Measurements from ENCODE around the gene MCTP1. TPM values are rescaled to one million over a fixed set of nuclear protein-coding genes. Genes with fewer than 3 reads are reported as not detected.

The MCTP1 gene
- total RNA-seq, 4 donors from 2014 or later: 5.7 to 33.5 (median 17.4) TPM

DNA sequence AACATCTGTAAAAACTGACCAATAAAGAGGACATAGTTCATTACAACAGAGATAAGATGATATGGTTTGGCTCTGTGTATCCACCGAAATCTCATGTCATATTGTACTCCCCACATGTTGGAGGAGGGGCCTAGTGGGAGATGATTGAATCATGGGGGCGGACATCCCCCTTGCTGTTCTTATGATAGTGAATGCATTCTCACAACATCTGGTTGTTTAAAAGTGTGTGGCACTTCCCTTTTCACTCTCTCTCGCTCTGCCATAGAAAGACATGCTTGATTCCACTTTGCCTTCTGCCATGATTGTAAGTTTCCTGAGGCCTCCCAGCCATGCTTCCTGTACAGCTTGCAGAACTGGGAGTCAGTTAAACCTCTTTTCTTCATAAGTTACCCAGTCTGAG, 373.6 kb downstream of the MCTP1 start:
- no peak overlapping the region for H3K4me3 ChIP-seq (replicated peaks in 1 of 3)
- H3K36me3 ChIP-seq: no peaks in the 10 kb centered on the region
- no peaks in the 10 kb centered on the region for H3K27me3 ChIP-seq
- TF ChIP-seq POLR2A (IDR thresholded peaks at IDR 0.05) (no peak), CTCF (IDR thresholded peaks at IDR 0.05) (no peak)
- no peaks in the 10 kb centered on the region for H3K9me3 ChIP-seq
- WGBS, 2 donors: 88 to 94% methylated on average over 3 of the region's 3 CpGs
- DNase-seq: no peak
- intact Hi-C loops (cut with DNase I): no loop called here
- no peak overlapping the region for H3K27ac ChIP-seq
- no peaks in the 10 kb centered on the region for H3K4me1 ChIP-seq

DNA sequence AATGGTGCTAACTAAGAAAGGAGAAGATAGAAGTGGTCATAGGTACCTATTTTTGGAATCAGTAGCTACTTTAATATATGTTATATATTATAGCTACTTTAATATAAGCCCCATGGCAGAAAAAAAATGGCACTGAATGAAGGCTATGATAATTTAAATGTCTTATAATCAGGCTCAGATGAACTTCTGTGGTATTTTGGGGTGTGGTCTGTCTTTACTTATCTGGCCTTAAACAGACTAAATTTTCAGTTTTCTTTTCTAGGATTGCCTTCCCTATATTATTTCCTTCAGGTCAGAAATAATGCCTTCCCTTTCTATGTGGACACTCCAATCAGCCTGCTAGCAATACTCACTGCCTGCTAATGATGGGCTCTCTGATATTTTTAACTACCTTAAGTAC, 374.2 kb downstream of the MCTP1 start:
- intact Hi-C loops (cut with DNase I): no loop called here
- H3K36me3 ChIP-seq: no peaks in the 10 kb centered on the region
- TF ChIP-seq CTCF (IDR thresholded peaks at IDR 0.05) (no peak), POLR2A (IDR thresholded peaks at IDR 0.05) (no peak)

DNA sequence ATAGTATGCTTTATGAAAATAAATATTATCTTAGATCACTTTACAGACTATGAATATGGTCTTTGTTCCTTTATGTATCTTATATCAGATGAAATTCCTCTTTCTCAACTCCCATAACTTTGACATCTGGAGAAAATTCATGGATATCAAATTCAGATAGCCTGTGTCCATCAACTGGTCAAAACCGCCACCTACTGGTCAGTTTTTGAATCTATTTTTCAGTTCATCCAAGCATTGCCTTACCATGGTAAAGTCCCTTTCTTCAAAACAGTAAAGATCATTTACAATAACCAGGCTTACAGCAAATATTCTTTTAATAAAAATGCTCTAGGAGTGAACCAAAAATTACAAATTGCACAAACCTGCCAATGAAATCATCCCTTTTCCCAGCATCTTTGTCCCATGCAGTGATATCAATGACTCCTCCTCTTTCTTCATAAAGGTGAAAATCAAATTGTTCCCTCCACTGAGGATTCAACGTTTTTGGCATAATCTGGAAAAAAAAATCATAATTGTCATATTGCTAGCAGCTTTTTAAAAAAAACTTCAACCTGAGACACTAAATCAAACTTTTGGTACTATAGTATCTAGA, 375.9 kb downstream of the MCTP1 start:
- Histone ChIP-seq H3K27me3 (no peaks in the 10 kb centered on the region), H3K36me3 (no peaks in the 10 kb centered on the region), H3K27ac (no peak overlapping the region), H3K4me3 (replicated peaks in 1 of 3) (no peak overlapping the region), H3K9me3 (no peaks in the 10 kb centered on the region), H3K4me1 (no peaks in the 10 kb centered on the region)
- no peak for TF ChIP-seq POLR2A (IDR thresholded peaks at IDR 0.05)
- peak in 4 of 6 experiments; percentile 32 to 56 (median 40) for TF ChIP-seq CTCF (IDR thresholded peaks at IDR 0.05)
- WGBS, 2 donors: 31 to 34% methylated on average over 2 of the region's 2 CpGs
- DNase-seq: no peak
- intact Hi-C loops (cut with DNase I): no loop called here

More for the DNA sequence above, 374.2 kb downstream of the MCTP1 start:
- Histone ChIP-seq H3K27me3 (no peaks in the 10 kb centered on the region), H3K4me1 (no peaks in the 10 kb centered on the region), H3K9me3 (no peaks in the 10 kb centered on the region), H3K27ac (no peak overlapping the region), H3K4me3 (replicated peaks in 1 of 3) (no peak overlapping the region)
- no peak for DNase-seq

- no peak overlapping the region for H3K4me3 ChIP-seq (replicated peaks in 1 of 3)
- intact Hi-C loops (cut with DNase I): no loop called here
- H3K27me3 ChIP-seq: no peaks in the 10 kb centered on the region
- DNase-seq: no peak
- no peak overlapping the region for H3K27ac ChIP-seq
- H3K4me1 ChIP-seq: no peaks in the 10 kb centered on the region
- no peaks in the 10 kb centered on the region for H3K36me3 ChIP-seq
- H3K9me3 ChIP-seq: no peaks in the 10 kb centered on the region
- TF ChIP-seq CTCF (IDR thresholded peaks at IDR 0.05) (no peak), POLR2A (IDR thresholded peaks at IDR 0.05) (no peak)
Observed at GRCh38 chr5:94906750-94907149, 378.1 kb downstream of the MCTP1 start.

DNA sequence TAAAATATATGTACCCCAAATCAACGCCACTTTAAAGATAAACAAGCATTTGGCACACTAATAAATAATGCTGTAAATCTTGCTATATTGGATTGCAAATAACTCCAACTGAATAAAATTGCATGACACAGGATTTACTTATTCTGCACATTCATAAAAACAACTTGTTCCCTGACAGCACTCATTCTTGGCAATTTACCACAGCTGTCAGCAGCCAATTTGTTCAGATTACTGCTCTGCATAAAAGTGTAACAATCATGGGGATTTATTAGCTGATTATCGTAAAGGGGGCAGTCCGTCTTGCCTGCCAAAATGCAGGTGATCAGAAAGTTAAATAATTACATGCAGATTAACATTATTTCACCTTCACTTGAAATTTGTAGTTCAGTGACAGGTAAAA, 381.2 kb downstream of the MCTP1 start:
- H3K4me3 ChIP-seq (replicated peaks in 1 of 3): no peak overlapping the region
- no peaks in the 10 kb centered on the region for H3K4me1 ChIP-seq
- H3K9me3 ChIP-seq: no peaks in the 10 kb centered on the region
- no peak overlapping the region for H3K27ac ChIP-seq
- intact Hi-C loops (cut with DNase I): no loop called here
- H3K36me3 ChIP-seq: no peaks in the 10 kb centered on the region
- TF ChIP-seq CTCF (IDR thresholded peaks at IDR 0.05) (no peak), POLR2A (IDR thresholded peaks at IDR 0.05) (no peak)
- no peak for DNase-seq
- 82 to 92% methylated on average over 3 of the region's 3 CpGs for WGBS, 2 donors
- H3K27me3 ChIP-seq: no peaks in the 10 kb centered on the region
